ENCODE measurements around the gene TYROBP. TPM values are rescaled to one million over a fixed set of nuclear protein-coding genes. Genes with fewer than 3 reads are reported as not detected.

Gene TYROBP
- total RNA-seq, 1 experiment from 2014 or later: not detected

GRCh38 chr19:35898499-35898809, 9.6 kb downstream of the TYROBP start:
- no peak for TF ChIP-seq CTCF (conservative IDR thresholded peaks at IDR 0.05)
- Histone ChIP-seq H4K8ac (replicated peaks; ENCODE audit: insufficient read length, low read depth, low read length) (no peak overlapping the region), H3K18ac (ENCODE audit: insufficient read length, low read depth, low read length) (no peak overlapping the region), H4K20me1 (ENCODE audit: control insufficient read depth, insufficient read depth, insufficient read length) (no peaks in the 10 kb centered on the region), H3T11ph (ENCODE audit: low read length) (no peak overlapping the region), H2BK120ac (ENCODE audit: low read depth, low read length, poor library complexity, severe bottlenecking) (no peak overlapping the region), H3K9ac (ENCODE audit: extremely low read depth, insufficient read length, low read length) (no peak overlapping the region), H2BK5ac (ENCODE audit: insufficient read length, low read length) (no peak overlapping the region), H3K79me2 (ENCODE audit: insufficient read depth, low read length) (no peaks in the 10 kb centered on the region), H2AFZ (ENCODE audit: low read length) (no peak overlapping the region), H2BK12ac (ENCODE audit: insufficient read length, low read depth, low read length) (no peak overlapping the region), H3K4me1 (ENCODE audit: insufficient read depth, low read length) (peaks cover 5% of the 10 kb centered on the region; the same call in 1 of the 2 replicates), H2BK15ac (ENCODE audit: low read depth, low read length) (no peak overlapping the region), H3K9me3 (ENCODE audit: control insufficient read depth, low read depth, low read length) (no peaks in the 10 kb centered on the region), H3K27ac (ENCODE audit: insufficient read length, low read depth, low read length) (no peak overlapping the region), H3K79me1 (ENCODE audit: insufficient read depth, low read depth, low read length, poor library complexity, severe bottlenecking) (peaks cover 3% of the 10 kb centered on the region), H3K14ac (ENCODE audit: insufficient read depth, low read length) (no peak overlapping the region), H3K23ac (ENCODE audit: insufficient read length, low read depth, low read length) (no peak overlapping the region), H4K91ac (ENCODE audit: insufficient read length, low read depth, low read length) (no peak overlapping the region), H2AK5ac (ENCODE audit: insufficient read length, low read length) (no peak overlapping the region), H3K4me2 (ENCODE audit: insufficient read depth, insufficient read length, low read length) (peak overlapping the region; percentile 78), H3K27me3 (ENCODE audit: insufficient read depth, low read length) (no peaks in the 10 kb centered on the region), H2BK20ac (ENCODE audit: low read depth, low read length, poor library complexity, severe bottlenecking) (no peak overlapping the region), H3K4ac (ENCODE audit: low read depth, low read length) (no peak overlapping the region), H3K56ac (ENCODE audit: insufficient read length, low read depth, low read length) (no peak overlapping the region), H4K5ac (ENCODE audit: insufficient read length, low read depth, low read length) (no peak overlapping the region), H3K23me2 (ENCODE audit: insufficient read length, low read depth, low read length, poor library complexity, severe bottlenecking) (peaks cover 9% of the 10 kb centered on the region)
- Mint-ChIP-seq H3K36me3 (ENCODE audit: insufficient read depth in 1 of 3, low read depth in 3 of 3) (peaks cover 10 to 36% (median 30%) of the 10 kb centered on the region in 3 experiments; a peak in 6 of 7 replicates), H3K27me3 (ENCODE audit: low read depth) (peaks cover 10% of the 10 kb centered on the region), H3K9me3 (no peaks in the 10 kb centered on the region), H3K4me1 (peaks cover 16 to 28% of the 10 kb centered on the region in 2 experiments), H3K27ac (no peak overlapping the region; a peak in 1 of 7 replicates), H3K4me3 (peak overlapping the region; percentile 90 to 99)
- no peak for DNase-seq
- no CpG with 5 or more reads among the region's 17 CpGs for WGBS (ENCODE audit: extremely low coverage, insufficient read length, low lambda C conversion rate)
